SK-N-SH (cell line): ENCODE results near the gene PPIAL4G. TPM values are rescaled to one million over a fixed set of nuclear protein-coding genes. Genes with fewer than 3 reads are reported as not detected.
A peak's percentile ranks its signal among the peaks of the same experiment; 100 is the strongest.
"Not testable (repeated sequence)": the region's sequence is repeated elsewhere in the genome, so short reads cannot be mapped to it uniquely, and the experiment has no call there.

ENCODE experiments used
- CTCF ChIA-PET: fragments of 300-600, 350-600 bp; formaldehyde crosslinking; extraction: SDS; loops from one replicate; lab custom pipeline; 2021; lab: Yijun Ruan, JAX
- POLR2A ChIA-PET: fragments of 350-600 bp; sonication (Branson Sonifier 250); formaldehyde crosslinking; extraction: SDS; loops from one replicate; lab custom pipeline; 2020; ENCODE audit warnings: antibody characterized with exemption, inconsistent platforms; lab: Yijun Ruan, JAX
- DNase-seq: peaks from one replicate; pipeline ENCODE4 v3.0.0; 2012
- H2AFZ ChIP-seq: fragments of 200-600 bp; sonication (generic); 2 replicates; pipeline ENCODE4 v1.8.1; 2016; ENCODE audit warnings: antibody characterized with exemption, mild to moderate bottlenecking, low read depth
- H3F3A ChIP-seq: fragments of 200-600 bp; sonication (generic); replicated peaks from 2 replicates; pipeline ENCODE3; 2016; ENCODE audit warnings: antibody characterized with exemption, mild to moderate bottlenecking; ENCODE audit not compliant: insufficient read depth
- H3K27ac ChIP-seq, 2 experiments: fragments of 200-500 bp in 1 of 2; fragments of 200-600 bp in 1 of 2; sonication (Bioruptor generic) in 1 of 2; sonication (generic), shearing (Covaris generic) in 1 of 2; 2 replicates each; pipeline versions ENCODE4 v1.5.1 to v1.6.1; 2014 to 2016; ENCODE audit warnings: low read depth in 2 of 2, inconsistent platforms in 1 of 2, low read length in 1 of 2, mild to moderate bottlenecking in 1 of 2, mixed read lengths in 1 of 2
- H3K27me3 ChIP-seq: fragments of 200-600 bp; sonication (generic), shearing (Covaris generic); 2 replicates; pipeline ENCODE4 v1.6.1; 2016; ENCODE audit warnings: mixed run types; ENCODE audit not compliant: insufficient read depth
- H3K36me3 ChIP-seq, 2 experiments: fragments of 200-500 bp in 1 of 2; fragments of 200-600 bp in 1 of 2; sonication (Bioruptor generic) in 1 of 2; sonication (generic) in 1 of 2; replicated peaks in 1 of 2; 2 replicates each; pipeline versions ENCODE3 to v1.5.1; 2014 to 2016; ENCODE audit warnings: low read length in 1 of 2, mild to moderate bottlenecking in 1 of 2; ENCODE audit not compliant: insufficient read depth in 2 of 2, control insufficient read depth in 1 of 2
- H3K4me1 ChIP-seq, 2 experiments: fragments of 200-500 bp in 1 of 2; fragments of 200-600 bp in 1 of 2; sonication (Bioruptor generic) in 1 of 2; sonication (generic), shearing (Covaris generic) in 1 of 2; 2 replicates each; pipeline versions ENCODE4 v1.5.1 to v1.6.1; 2014 to 2016; ENCODE audit warnings: low read depth in 1 of 2, low read length in 1 of 2, mixed run types in 1 of 2; ENCODE audit not compliant: insufficient read depth in 2 of 2, control insufficient read depth in 1 of 2
- H3K4me2 ChIP-seq: fragments of 200-600 bp; sonication (generic), shearing (Covaris generic); 2 replicates; pipeline ENCODE4 v1.6.1; 2017; ENCODE audit warnings: mixed run types
- H3K4me3 ChIP-seq, 2 experiments: fragments of 200-500 bp in 1 of 2; fragments of 200-600 bp in 1 of 2; sonication (Bioruptor generic) in 1 of 2; sonication (generic), shearing (Covaris generic) in 1 of 2; 2 replicates each; pipeline versions ENCODE4 v1.5.1 to v1.8.1; 2014 to 2016; ENCODE audit warnings: low read depth in 2 of 2, inconsistent platforms in 1 of 2, low read length in 1 of 2, mild to moderate bottlenecking in 1 of 2, mixed read lengths in 1 of 2, moderate library complexity in 1 of 2
- H3K79me2 ChIP-seq: fragments of 200-600 bp; sonication (generic); 2 replicates; pipeline ENCODE4 v1.8.1; 2017; ENCODE audit warnings: mild to moderate bottlenecking; ENCODE audit not compliant: insufficient read depth
- H3K9ac ChIP-seq: fragments of 200-600 bp; sonication (generic); 2 replicates; pipeline ENCODE4 v1.6.1; 2017; ENCODE audit warnings: mixed run types
- H3K9me2 ChIP-seq: fragments of 200-600 bp; sonication (generic); 2 replicates; pipeline ENCODE4 v1.6.1; 2017; ENCODE audit warnings: mixed run types
- H3K9me3 ChIP-seq: fragments of 200-600 bp; sonication (generic); 2 replicates; pipeline ENCODE4 v1.6.1; 2017; ENCODE audit warnings: mixed run types, mild to moderate bottlenecking, moderate library complexity
- H4K20me1 ChIP-seq: fragments of 200-600 bp; sonication (generic); 2 replicates; pipeline ENCODE4 v1.6.1; 2017; ENCODE audit warnings: mild to moderate bottlenecking, mixed run types; ENCODE audit not compliant: insufficient read depth
- FOSL2 ChIP-seq: IDR thresholded peaks from 2 replicates; pipeline ENCODE4 v1.4.0; 2012; ENCODE audit warnings: low read depth, mild to moderate bottlenecking, moderate library complexity, borderline replicate concordance
- FOXJ3 ChIP-seq: sonication (generic); formaldehyde crosslinking; IDR thresholded peaks from 2 replicates; pipeline ENCODE4 v1.5.1; 2020; ENCODE audit warnings: mild to moderate bottlenecking, missing genetic modification reagents
- GABPA ChIP-seq: IDR thresholded peaks from 2 replicates; pipeline ENCODE4 v1.4.0; 2012; ENCODE audit warnings: low read depth, mild to moderate bottlenecking
- MEF2A ChIP-seq: IDR thresholded peaks from 2 replicates; pipeline ENCODE4 v1.4.0; 2012; ENCODE audit warnings: low read depth, borderline replicate concordance
- POLR2AphosphoS5 ChIP-seq: IDR thresholded peaks from 2 replicates; pipeline ENCODE4 v1.6.1; 2012; ENCODE audit warnings: low read depth, low read length
- RXRA ChIP-seq: IDR thresholded peaks from 2 replicates; pipeline ENCODE4 v1.4.0; 2012; ENCODE audit warnings: low read depth, mild to moderate bottlenecking, borderline replicate concordance
- WGBS: methylation state at CpG from one replicate; pipeline ENCODE4 v1.1.6; 2017; ENCODE audit warnings: low lambda C conversion rate; 5-methylcytosine and 5-hydroxymethylcytosine counted together
- polyA plus RNA-seq, 3 experiments: library from polyadenylated mRNA; depleted of rRNA; stranded (reverse); fragments of >200 nt; gene quantifications; 2 replicates each; pipeline ENCODE4 v1.2.3, GENCODE V29; 2012

The PPIAL4G gene
- polyA plus RNA-seq, 1 of the 3 experiments (the other 2 are of a cell fraction) = not detected

GRCh38 chr1:148452845-148453244 lies 30.3 kb downstream of the PPIAL4G start:
- H3K9me2 ChIP-seq, H3K4me2 ChIP-seq, CTCF ChIA-PET, H3K4me1 ChIP-seq, H3F3A ChIP-seq, POLR2A ChIA-PET, H3K9me3 ChIP-seq, H4K20me1 ChIP-seq, H3K79me2 ChIP-seq, H3K9ac ChIP-seq, H3K27me3 ChIP-seq, H3K36me3 ChIP-seq, H2AFZ ChIP-seq, H3K4me3 ChIP-seq, H3K27ac ChIP-seq, DNase-seq: not testable (repeated sequence)
- WGBS = 39% methylated on average over 2 of the region's 2 CpGs

- DNase-seq, H2AFZ ChIP-seq, H3K4me3 ChIP-seq, H3K27me3 ChIP-seq, H3K4me2 ChIP-seq, H3K9me2 ChIP-seq, H3K79me2 ChIP-seq, H3F3A ChIP-seq, H3K36me3 ChIP-seq, H3K27ac ChIP-seq, H4K20me1 ChIP-seq, CTCF ChIA-PET, H3K9me3 ChIP-seq, H3K4me1 ChIP-seq, H3K9ac ChIP-seq, POLR2A ChIA-PET: not testable (repeated sequence)
- WGBS = 35% methylated on average over 4 of the region's 5 CpGs
These were observed 43.3 kb downstream of the PPIAL4G start for GRCh38 chr1:148439654-148440325.

DNA sequence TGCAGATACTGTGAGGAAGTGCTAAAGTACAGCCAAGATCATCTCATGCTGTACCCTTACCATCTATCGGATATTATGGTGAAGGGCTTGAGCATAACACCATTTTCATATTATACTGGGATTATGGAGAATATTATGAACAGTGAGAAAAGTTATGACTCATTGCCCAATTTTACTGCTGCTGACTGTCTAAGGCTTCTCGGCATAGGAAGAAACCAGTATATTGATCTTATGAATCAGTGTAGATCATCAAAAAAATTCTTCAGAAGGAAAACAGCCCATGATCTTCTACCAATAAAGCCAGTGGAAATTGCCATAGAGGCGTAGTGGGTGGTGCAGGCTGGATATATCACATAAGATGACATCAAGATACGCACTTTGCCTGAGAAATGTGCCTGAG lies 47.7 kb downstream of the PPIAL4G start:
- Histone ChIP-seq H2AFZ (no peak overlapping the region), H4K20me1 (no peaks in the 10 kb centered on the region), H3K9me3 (no peaks in the 10 kb centered on the region), H3K79me2 (no peaks in the 10 kb centered on the region), H3K27me3 (no peaks in the 10 kb centered on the region), H3K4me1 (no peaks in the 10 kb centered on the region), H3F3A (no peaks in the 10 kb centered on the region), H3K9ac (no peak overlapping the region), H3K36me3 (no peaks in the 10 kb centered on the region), H3K4me3 (no peak overlapping the region), H3K27ac (no peak overlapping the region), H3K4me2 (no peak overlapping the region), H3K9me2 (no peaks in the 10 kb centered on the region)
- 55% methylated on average over 4 of the region's 4 CpGs for WGBS
- POLR2A ChIA-PET = no interaction called here
- CTCF ChIA-PET = no interaction called here
- DNase-seq = no peak
- no peak for TF ChIP-seq RXRA
- TF ChIP-seq FOXJ3 (CRISPR knock-in tag) = no peak
- no peak for TF ChIP-seq FOSL2
- TF ChIP-seq GABPA = no peak
- no peak for TF ChIP-seq POLR2AphosphoS5

- H3F3A ChIP-seq = no peaks in the 10 kb centered on the region
- TF ChIP-seq MEF2A = no peak
- no peak overlapping the region for H3K4me2 ChIP-seq
- ChIA-PET CTCF (no interaction called here), POLR2A (no interaction called here)
- no peaks in the 10 kb centered on the region for H3K9me2 ChIP-seq
- peak; percentile 1 for DNase-seq
- H4K20me1 ChIP-seq = no peaks in the 10 kb centered on the region
- 83% methylated on average over 7 of the region's 28 CpGs for WGBS
- no peak overlapping the region for H3K4me3 ChIP-seq
- no peaks in the 10 kb centered on the region for H3K36me3 ChIP-seq
- H3K79me2 ChIP-seq = no peaks in the 10 kb centered on the region
- H2AFZ ChIP-seq = no peak overlapping the region
- H3K4me1 ChIP-seq = no peaks in the 10 kb centered on the region
- H3K27me3 ChIP-seq = no peaks in the 10 kb centered on the region
- no peaks in the 10 kb centered on the region for H3K9me3 ChIP-seq
- H3K9ac ChIP-seq = no peak overlapping the region
- no peak overlapping the region for H3K27ac ChIP-seq
These were observed 48.3 kb downstream of the PPIAL4G start for GRCh38 chr1:148434832-148435231.

DNA sequence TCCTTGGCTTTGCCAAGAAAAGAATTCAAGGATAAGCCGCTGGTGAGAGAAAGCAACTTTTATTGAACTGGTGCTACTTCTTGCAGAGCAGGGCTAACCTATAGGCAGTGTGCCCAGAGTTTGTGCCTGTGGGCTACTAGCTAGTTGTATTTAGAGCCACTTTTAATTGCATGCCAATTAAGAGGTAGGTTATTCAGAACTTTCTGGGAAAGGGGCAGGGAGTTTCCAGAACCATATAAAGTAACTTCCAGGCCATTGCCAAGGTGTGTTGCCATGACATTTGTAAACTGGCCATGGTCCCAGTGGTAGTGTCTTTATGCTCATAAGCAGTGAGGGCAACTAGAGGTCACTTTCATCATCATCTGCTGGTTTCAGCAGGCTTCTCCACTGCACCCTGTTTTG lies 50.2 kb downstream of the PPIAL4G start:
- H3K9me3 ChIP-seq, H3K4me3 ChIP-seq, H3K36me3 ChIP-seq, H4K20me1 ChIP-seq, H3F3A ChIP-seq, H3K4me2 ChIP-seq, DNase-seq, H3K79me2 ChIP-seq, H3K27ac ChIP-seq, H3K9me2 ChIP-seq, H3K27me3 ChIP-seq, H3K9ac ChIP-seq, H2AFZ ChIP-seq, CTCF ChIA-PET, H3K4me1 ChIP-seq, POLR2A ChIA-PET: not testable (repeated sequence)
- WGBS = 24% methylated on average over 1 of the region's 1 CpG
